T47D (cell line): ENCODE data around the gene RPTOR.

Experiments used
- DNase-seq, 2 experiments: peaks; one replicate each; pipeline versions ENCODE4 v3.0.0 to v3.0.0-alpha.2; 2011 to 2012; ENCODE audit warnings: low read depth in 1 of 2, low spot score in 1 of 2
- JUND ChIP-seq: IDR thresholded peaks from 2 replicates; pipeline ENCODE4 v1.6.1; 2012; ENCODE audit warnings: low read depth
- in situ Hi-C: cut with HindIII; loops from 2 replicates; pipeline ENCODE4 v1.10.0; 2016; ENCODE audit warnings: low sequenced_read_pairs, low pct_unique_long_range_greater_than_20kb

Gene RPTOR

DNA sequence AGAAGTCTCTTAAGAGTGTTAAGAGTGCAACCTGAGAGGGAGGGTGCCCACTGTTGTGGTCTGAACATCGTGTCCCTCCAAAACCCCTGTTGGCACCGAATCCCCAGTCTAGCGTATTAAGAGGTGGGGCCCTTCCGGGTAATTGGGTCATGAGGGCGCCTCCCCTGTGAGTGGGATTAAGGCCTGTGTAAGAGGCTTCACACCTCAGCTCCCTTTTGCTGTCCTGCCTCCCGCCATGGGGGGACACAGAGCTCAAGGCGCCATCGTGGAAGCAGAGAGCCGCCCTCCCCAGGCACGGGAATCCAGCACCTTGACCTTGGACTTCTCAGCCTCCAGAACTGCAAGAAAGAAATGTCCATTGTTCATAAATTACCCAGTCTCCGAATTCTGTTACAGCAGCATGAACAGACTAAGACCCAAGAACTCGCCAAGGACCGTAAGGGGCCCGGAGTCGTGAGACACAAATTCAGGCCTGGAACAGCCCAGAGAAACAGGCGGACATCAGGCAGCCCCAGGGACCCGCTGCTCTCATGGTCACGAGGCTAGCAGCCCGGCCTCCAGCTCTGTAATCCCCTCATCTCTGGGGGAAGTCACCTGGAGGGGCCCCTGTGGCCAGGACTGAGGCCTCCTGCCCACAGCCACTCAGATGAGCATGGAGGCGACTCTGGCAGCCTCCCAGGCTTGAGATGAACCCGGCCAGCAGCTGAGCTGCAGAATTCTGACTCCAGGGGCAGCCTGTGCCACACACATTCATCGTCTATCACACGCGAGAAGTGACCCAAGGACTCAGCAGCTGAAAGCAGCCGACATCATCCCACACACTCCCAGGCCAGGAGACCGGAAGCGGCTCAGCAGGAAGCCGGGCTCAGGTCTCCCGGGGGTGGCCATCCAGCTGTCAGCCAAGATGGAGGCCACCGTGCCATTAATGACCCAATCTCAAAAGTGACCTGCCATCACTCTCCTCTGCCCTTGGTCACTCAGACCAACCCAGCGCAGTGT, 434.2 kb downstream of the RPTOR start:
- in situ Hi-C loops = no loop called here
- no peak for TF ChIP-seq JUND

DNA sequence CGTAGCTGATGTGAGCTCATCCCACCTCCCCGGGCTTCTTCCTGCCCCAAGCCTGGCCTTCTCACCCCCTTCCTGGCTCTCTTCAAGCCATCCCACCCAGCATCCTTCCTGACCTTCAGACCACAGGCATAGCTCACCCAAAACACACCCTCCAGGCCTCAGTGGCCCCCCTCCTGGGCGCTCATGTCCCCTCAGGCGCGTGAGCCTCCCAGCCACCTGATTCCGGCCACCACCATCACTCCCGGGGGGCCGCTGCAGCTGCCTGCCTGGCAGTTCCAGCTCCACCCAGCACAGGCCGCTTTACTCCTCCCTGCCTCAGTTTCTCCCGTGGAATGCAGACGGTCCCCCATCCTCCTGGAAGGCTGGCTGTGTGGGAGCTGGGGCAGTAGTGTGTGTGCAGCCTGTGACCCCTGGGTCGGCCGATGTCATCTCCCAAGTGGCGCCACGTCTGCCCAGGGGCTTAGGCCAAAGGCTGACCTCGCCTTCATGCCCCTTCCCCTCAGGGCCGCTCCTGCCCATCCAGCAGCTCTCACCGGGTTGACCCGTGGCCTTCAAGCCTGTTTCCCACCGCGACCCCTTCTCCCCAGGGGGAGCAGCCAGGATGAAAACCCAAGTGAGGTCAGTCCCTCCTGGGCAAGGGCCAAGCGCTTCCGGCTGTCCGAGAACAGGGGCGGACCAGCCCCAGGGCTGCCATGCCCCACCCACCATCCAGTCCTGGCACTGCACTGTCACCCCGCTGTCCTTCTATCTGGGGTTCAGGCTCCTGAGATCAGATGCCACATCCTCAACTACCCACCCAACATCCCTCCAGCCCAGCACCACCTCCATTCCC, 435.1 kb downstream of the RPTOR start:
- DNase-seq = no peak
- in situ Hi-C loops = no loop called here
- TF ChIP-seq JUND = no peak

More for the DNA sequence above, 434.2 kb downstream of the RPTOR start:
- no peak for DNase-seq

DNA sequence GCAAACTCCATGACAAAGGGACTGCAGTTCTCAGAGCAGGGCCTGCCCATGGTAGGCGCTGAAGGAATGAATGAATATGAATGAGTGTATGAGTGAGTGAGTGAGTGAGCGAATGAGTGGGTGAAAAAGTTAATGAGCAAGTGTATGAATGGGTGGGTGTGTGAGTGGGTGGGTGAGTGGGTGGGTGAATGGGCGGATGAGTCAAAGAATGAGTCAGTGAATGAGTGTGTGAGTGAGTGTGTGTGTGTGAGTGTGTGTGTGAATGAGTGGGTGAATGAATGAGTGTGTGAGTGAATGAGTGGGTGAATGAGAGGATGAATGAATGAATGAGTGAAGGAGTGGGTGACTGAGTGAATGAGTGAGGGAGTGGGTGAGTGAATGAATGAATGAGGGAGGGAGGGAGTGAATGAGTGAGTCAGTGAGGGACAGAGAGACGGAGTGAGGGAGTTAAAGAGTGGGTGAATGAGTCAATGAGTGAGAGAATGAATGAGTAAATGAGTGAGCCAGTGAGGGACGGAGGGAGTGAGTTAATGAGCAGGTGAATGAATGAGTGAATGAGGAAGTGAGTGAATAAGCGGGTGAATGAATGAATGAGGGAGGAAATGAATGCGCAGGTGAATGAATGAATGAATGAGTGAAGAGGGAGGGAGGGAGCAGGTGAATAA, 435.9 kb downstream of the RPTOR start:
- TF ChIP-seq JUND = no peak
- no peak for DNase-seq
- in situ Hi-C loops = no loop called here

DNA sequence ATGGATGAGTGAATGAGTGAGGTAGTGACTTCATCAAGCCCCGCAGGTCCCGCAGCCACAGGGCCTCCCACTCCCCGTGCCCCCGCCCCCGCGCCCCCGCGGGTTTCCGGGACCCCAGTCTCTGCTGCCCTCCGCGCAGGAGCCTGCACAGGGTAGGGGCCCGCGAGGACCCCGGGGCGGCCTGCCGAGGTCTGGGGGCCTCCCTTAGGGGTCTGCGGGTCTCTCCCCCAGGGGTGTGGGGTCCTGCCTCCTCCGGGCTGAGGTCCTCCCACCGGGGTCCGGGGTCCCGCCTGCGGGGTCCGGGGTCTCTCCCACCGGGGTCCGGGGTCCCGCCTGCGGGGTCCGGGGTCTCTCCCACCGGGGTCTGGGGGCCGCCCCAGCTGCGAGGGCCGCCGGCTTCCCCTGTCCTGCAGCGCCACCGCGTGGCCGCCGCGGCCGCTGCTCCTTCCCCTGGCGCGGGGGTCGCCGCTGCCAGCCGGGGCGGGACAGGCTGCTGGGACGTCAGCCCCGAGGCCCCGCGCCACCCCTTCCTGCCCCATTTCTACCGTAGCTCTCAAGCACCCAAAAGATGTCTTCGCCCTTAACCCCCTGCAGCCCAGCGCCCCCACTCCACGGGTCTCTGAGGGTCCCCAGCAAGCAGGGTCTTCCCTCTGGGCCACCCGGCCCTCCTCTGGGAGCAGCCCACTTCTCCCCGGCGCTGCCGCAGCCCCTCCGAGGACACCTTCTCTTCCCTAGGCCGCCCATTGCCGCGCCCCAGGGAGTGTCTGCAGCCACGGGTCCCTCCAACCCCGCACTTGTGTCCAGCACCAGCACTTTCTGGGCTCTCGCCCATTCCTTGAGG, 436.6 kb downstream of the RPTOR start:
- DNase-seq = no peak
- in situ Hi-C loops = no loop called here
- no peak for TF ChIP-seq JUND

DNA sequence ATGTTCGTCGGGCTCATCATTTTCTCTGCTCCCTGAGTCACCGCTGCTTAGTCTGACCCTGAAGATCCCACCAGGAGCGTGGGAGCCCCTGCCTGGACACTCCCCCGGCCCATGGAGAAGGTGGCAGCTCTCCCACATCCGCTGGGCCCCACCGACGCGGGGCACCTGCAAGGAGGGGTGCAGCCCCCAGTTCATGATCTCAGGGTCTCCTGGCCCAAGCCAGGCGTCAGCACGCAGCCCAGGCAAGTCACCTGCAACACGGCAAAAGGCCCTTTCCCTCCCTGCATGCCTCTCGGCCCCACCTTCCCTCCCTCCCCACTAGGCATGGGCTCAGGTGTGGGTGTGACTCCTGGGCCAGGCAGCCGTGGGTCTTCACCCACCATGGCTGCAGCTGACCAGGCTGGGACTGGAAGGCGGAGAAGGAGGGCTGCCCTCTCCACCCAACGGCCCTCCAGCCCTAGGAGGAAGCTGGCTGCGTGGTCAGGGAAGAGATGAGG, 437.3 kb downstream of the RPTOR start:
- in situ Hi-C loops = no loop called here

DNA sequence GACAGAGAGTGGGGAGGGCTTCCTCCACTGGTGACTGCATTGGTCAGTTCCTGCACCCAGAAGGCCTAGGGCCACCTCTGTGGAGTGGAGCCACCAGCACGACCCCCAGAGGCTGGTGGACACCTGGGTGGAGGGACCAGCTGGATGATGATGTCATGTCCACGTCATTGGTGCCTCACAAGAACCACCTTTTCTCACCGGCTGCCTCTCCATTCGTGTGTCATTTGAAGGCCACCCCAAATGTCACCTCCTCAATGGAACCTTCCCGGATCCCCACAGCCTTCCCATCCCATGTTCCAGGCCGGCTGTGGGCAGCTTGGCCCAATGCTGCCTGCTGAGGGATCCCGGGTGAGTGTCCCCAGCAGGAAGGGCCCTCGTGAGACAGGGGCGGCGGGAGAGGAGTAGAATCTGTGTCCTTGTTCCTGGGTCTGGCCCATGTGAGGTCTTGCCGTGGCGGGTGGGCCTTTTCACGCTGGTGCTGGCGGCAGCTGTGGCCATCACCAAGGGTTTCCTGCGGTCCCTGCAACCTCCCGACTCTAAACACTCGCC, 437.9 kb downstream of the RPTOR start:
- DNase-seq = no peak
- TF ChIP-seq JUND = no peak
- in situ Hi-C loops = no loop called here

More for the DNA sequence above, 437.3 kb downstream of the RPTOR start:
- no peak for TF ChIP-seq JUND
- no peak for DNase-seq

DNA sequence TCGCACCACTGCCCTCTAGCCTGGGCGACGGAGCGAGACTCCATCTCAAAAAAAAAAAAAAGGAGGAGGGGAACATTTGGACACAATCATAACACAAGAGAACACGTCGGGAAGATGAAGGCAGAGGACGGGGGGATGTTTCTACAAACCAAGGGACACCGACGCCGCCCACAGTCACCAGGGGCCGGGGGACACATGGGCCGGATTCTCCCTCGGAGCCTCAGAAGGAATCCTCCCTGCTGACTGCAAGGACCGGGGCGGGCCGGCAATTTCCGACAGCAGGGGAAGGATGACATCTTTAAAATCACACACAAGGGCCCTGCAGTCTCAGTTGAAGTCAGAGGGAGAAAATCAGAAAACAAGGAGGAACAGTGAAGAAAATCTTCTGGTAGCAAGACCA, 438.9 kb downstream of the RPTOR start:
- in situ Hi-C loops = no loop called here
- DNase-seq = no peak

DNA sequence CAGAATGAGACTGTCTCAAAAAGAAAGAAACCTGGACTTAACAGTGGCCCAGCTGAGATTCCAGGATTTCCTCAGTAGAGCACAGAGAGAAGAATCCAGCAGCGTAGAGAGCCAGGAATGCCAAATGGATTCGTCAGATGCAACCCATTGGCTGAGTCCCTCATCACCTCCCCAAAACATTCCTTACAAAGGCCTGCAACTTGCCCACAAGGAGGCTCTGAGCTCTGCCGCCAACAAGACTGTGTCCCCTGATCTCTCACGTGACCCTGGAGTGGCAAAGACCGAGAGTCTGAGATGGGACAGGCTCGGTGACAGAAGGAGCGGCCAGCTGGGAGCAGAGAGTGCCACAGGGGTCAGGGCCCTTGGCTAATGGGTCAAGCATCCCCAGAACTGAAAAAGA, 440.1 kb downstream of the RPTOR start:
- TF ChIP-seq JUND = no peak
- DNase-seq = no peak
- in situ Hi-C loops = no loop called here

More for the DNA sequence above, 438.9 kb downstream of the RPTOR start:
- no peak for TF ChIP-seq JUND

DNA sequence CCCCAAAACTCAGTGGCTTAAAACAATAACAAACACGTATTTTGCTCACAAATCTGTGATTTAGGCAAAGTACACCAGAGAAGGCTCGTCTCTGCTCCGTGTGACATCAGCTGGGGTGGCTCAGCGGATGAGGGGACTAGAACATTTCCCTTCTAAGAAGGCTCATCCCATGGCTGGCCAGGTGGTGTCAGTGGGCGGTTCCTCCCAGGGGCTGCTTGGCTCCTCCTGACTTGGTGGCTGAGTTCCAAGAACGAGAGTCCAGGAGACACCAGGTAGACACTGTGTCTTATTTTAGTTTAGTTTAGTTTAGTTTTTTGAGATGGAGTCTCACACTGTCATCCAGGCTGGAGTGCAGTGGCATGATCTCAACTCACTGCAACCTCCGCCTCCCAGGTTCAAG, 441.4 kb downstream of the RPTOR start:
- in situ Hi-C loops = no loop called here
- DNase-seq = no peak
- no peak for TF ChIP-seq JUND

DNA sequence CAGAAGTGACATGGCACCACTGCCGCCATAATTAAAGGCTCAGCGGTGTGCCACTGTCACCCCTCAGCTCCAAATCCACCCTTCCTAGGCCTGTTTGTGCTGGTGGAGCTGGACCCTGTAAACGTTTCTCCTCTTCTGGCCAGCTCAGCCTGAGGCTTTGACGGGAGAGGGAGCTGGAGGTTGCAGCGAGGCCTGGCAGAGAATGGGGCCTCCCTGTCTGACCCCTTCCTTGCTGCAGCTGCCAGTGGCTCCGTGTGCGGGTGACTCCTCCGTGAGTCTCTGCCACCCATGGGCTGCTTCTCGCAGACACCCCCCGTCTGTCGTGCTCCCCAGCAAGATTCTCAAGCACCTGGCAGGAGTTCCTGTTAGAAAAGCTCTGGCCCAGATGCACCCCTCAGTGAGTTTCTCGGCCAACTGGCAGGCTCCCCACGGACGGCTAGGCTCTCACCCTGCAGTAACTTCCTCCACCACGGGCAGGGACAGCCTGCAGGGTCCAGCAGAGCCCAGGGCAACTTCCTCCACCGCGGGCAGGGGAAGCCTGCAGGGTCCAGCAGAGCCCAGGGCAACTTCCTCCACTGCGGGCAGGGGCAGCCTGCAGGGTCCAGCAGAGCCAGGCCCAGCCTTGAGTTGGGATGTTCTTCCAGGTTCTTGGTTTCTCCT, 442.3 kb downstream of the RPTOR start:
- in situ Hi-C loops = no loop called here
- no peak for DNase-seq
- TF ChIP-seq JUND = no peak
